HCT116 (cell line): Measurements from ENCODE around the gene MAP1LC3B. TPM values are rescaled to one million over a fixed set of nuclear protein-coding genes. Genes with fewer than 3 reads are reported as not detected.

Experiments used
- ATAC-seq: fragments of 200-7000 bp; cut with Tn5 transposase; 2 replicates; pipeline ENCODE4 v1.9.1; 2020; ENCODE audit warnings: mild to moderate bottlenecking, moderate library complexity
- BruUV-seq: library from RNA; stranded (reverse); fragments of 400-500 nt; replicated peaks from 2 replicates; lab custom pipeline; 2021; lab: Mats Ljungman, UMichigan
- CTCF ChIA-PET: fragments of 300-600 bp; sonication (Branson Sonifier 250); formaldehyde crosslinking; loops from one replicate; lab custom pipeline; 2021; ENCODE audit warnings: antibody characterized with exemption; lab: Charles Lee
- POLR2A ChIA-PET: fragments of 300-600, 350-600 bp; sonication (Branson Sonifier 250); formaldehyde crosslinking; loops from one replicate; lab custom pipeline; 2021; ENCODE audit warnings: antibody characterized with exemption; lab: Charles Lee
- RAD21 ChIA-PET, 2 experiments: fragments of 300-600 bp; sonication (Branson Sonifier 250); formaldehyde crosslinking; loops; one replicate each; lab custom pipeline; 2023; ENCODE audit warnings: low total read pairs in 2 of 2; ENCODE audit not compliant: uncharacterized antibody in 2 of 2, unreplicated experiment in 2 of 2, low non-redundant PET in 1 of 2; lab: Charles Lee
- DNase-seq: peaks from one replicate; pipeline ENCODE4 v3.0.0-alpha.2; 2010; ENCODE audit warnings: low read depth, low spot score
- H2AFZ ChIP-seq: fragments of 200-600 bp; shearing (Covaris generic), sonication (generic); 2 replicates; pipeline ENCODE4 v1.6.1; 2017; ENCODE audit warnings: low read depth, mixed run types, mixed read lengths, antibody characterized with exemption, low read length; ENCODE audit not compliant: poor library complexity, severe bottlenecking
- H3K27ac ChIP-seq: 2 replicates; pipeline ENCODE4 v1.5.1; 2012; ENCODE audit warnings: low read depth, low read length
- H3K27me3 ChIP-seq: fragments of 200-600 bp; sonication (generic); 2 replicates; pipeline ENCODE4 v1.6.1; 2016; ENCODE audit warnings: mixed run types, low read length, mixed read lengths; ENCODE audit not compliant: insufficient read depth
- H3K36me3 ChIP-seq, 2 experiments: fragments of 200-500 bp in 1 of 2; fragments of 200-600 bp in 1 of 2; sonication (Bioruptor generic) in 1 of 2; sonication (generic) in 1 of 2; 2 replicates each; pipeline versions ENCODE4 v1.5.1 to v1.6.1; 2014 to 2016; ENCODE audit warnings: low read length in 2 of 2, inconsistent platforms in 1 of 2, mixed read lengths in 1 of 2, mixed run types in 1 of 2; ENCODE audit not compliant: insufficient read depth in 2 of 2, control insufficient read depth in 1 of 2
- H3K4me1 ChIP-seq, 2 experiments: fragments of 200-600 bp in 1 of 2; sonication (generic) in 1 of 2; 2 replicates each; pipeline versions ENCODE4 v1.5.1 to v1.6.1; 2012 to 2017; ENCODE audit warnings: low read length in 2 of 2, inconsistent platforms in 1 of 2, mild to moderate bottlenecking in 1 of 2, mixed read lengths in 1 of 2, mixed run types in 1 of 2, moderate library complexity in 1 of 2; ENCODE audit not compliant: insufficient read depth in 2 of 2, control insufficient read depth in 1 of 2
- H3K4me2 ChIP-seq: fragments of 200-600 bp; sonication (generic); 2 replicates; pipeline ENCODE4 v1.6.1; 2017; ENCODE audit warnings: mixed run types, low read length, mixed read lengths
- H3K4me3 ChIP-seq, 2 experiments: fragments of 200-600 bp in 1 of 2; sonication (generic) in 1 of 2; replicated peaks in 1 of 2; 2 replicates each; pipeline ENCODE4 v1.5.1; 2011 to 2016; ENCODE audit warnings: low read length in 2 of 2, control low read depth in 1 of 2, low read depth in 1 of 2, mild to moderate bottlenecking in 1 of 2, mixed read lengths in 1 of 2, mixed run types in 1 of 2
- H3K79me2 ChIP-seq: fragments of 200-600 bp; sonication (generic); 2 replicates; pipeline ENCODE4 v1.6.1; 2017; ENCODE audit warnings: mild to moderate bottlenecking, mixed run types, low read length, moderate library complexity, mixed read lengths; ENCODE audit not compliant: insufficient read depth
- H3K9ac ChIP-seq: fragments of 200-600 bp; sonication (generic); 2 replicates; pipeline ENCODE4 v1.6.1; 2016; ENCODE audit warnings: low read length, mixed read lengths
- H3K9me2 ChIP-seq: fragments of 200-600 bp; sonication (generic), shearing (Covaris generic); 2 replicates; pipeline ENCODE4 v1.6.1; 2017; ENCODE audit warnings: mixed run types, mild to moderate bottlenecking, moderate library complexity; ENCODE audit not compliant: insufficient read depth
- H3K9me3 ChIP-seq, 2 experiments: fragments of 200-500 bp in 1 of 2; fragments of 200-600 bp in 1 of 2; sonication (Bioruptor generic) in 1 of 2; sonication (generic) in 1 of 2; 2 replicates each; pipeline ENCODE4 v1.6.1; 2014 to 2017; ENCODE audit warnings: low read length in 2 of 2, mixed read lengths in 2 of 2, inconsistent platforms in 1 of 2, low read depth in 1 of 2, mild to moderate bottlenecking in 1 of 2, mixed run types in 1 of 2, moderate library complexity in 1 of 2; ENCODE audit not compliant: control insufficient read depth in 1 of 2, insufficient read depth in 1 of 2
- H4K20me1 ChIP-seq: fragments of 200-600 bp; sonication (generic), shearing (Covaris generic); 2 replicates; pipeline ENCODE4 v1.6.1; 2017; ENCODE audit warnings: mixed run types, mild to moderate bottlenecking, moderate library complexity; ENCODE audit not compliant: insufficient read depth
- CBX3 ChIP-seq: IDR thresholded peaks from 2 replicates; pipeline ENCODE4 v1.6.1; 2012; ENCODE audit warnings: low read depth
- EGR1 ChIP-seq: IDR thresholded peaks from 2 replicates; pipeline ENCODE4 v1.6.1; 2012; ENCODE audit warnings: low read depth
- ELF1 ChIP-seq: IDR thresholded peaks from 2 replicates; pipeline ENCODE4 v1.6.1; 2012; ENCODE audit warnings: low read depth, borderline replicate concordance
- EZH2 ChIP-seq: fragments of 200-600 bp; sonication (generic); IDR thresholded peaks from 2 replicates; pipeline ENCODE4 v1.6.1; 2017; ENCODE audit warnings: antibody characterized with exemption, mixed run types
- JUND ChIP-seq: IDR thresholded peaks from 2 replicates; pipeline ENCODE4 v1.6.1; 2012
- POLR2AphosphoS5 ChIP-seq: IDR thresholded peaks from 2 replicates; pipeline ENCODE4 v1.6.1; 2011; ENCODE audit warnings: mild to moderate bottlenecking, low read depth, low read length, moderate library complexity
- SP1 ChIP-seq: IDR thresholded peaks from 2 replicates; pipeline ENCODE4 v1.6.1; 2012; ENCODE audit warnings: low read depth
- ZFX ChIP-seq: fragments of 450-650 bp; IDR thresholded peaks from 2 replicates; pipeline ENCODE4 v1.6.1; 2017
- ZNF274 ChIP-seq: fragments of 200-500 bp; sonication (Bioruptor generic); IDR thresholded peaks from 2 replicates; pipeline ENCODE4 v1.6.1; 2014; ENCODE audit warnings: mild to moderate bottlenecking, low read depth, low read length, inconsistent platforms
- intact Hi-C: fragments of 100-400 bp; cut with micrococcal nuclease; formaldehyde crosslinking; loops from 2 replicates; pipeline ENCODE4 v1.10.0; 2022
- total RNA-seq: library from RNA; stranded (reverse); gene quantifications from one replicate; pipeline ENCODE4 v1.2.1, GENCODE V29; 2021; ENCODE audit not compliant: unreplicated experiment
- TF ChIP-seq, protein P1 (sequence below): IDR thresholded peaks from 2 replicates; pipeline ENCODE4 v1.6.1; 2011; ENCODE audit warnings: mild to moderate bottlenecking, low read length, moderate library complexity; ENCODE audit not compliant: insufficient replicate concordance; ENCODE audit errors: extremely low read depth
- TF ChIP-seq, protein P2 (sequence below): IDR thresholded peaks from 2 replicates; pipeline ENCODE4 v1.6.1; 2012; ENCODE audit warnings: low read depth
- TF ChIP-seq, protein P3 (sequence below): IDR thresholded peaks from 2 replicates; pipeline ENCODE4 v1.6.1; 2012
- TF ChIP-seq, protein P4 (sequence below): IDR thresholded peaks from 2 replicates; pipeline ENCODE4 v1.6.1; 2012

The MAP1LC3B gene
- total RNA-seq, 1 experiment from 2014 or later, result 93.8 TPM

DNA sequence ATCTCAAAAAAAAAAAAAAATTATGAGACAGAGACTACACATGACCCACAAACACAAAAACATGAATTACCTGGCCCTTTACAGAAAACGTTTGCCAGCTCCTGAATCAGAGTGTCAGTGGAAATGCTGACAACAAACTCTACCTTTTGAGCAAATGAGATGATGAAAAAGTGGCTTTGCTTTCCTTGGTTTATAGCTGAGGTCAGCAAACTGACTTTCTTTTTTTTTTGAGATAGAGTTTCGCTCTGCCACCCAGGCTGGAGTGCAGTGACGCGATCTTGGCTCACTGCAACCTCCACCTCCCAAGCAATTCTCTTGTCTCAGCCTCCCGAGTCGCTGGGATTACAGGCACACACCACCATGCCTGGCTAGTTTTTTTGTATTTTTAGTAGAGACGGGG lies 54.3 kb downstream of the MAP1LC3B start:
- H3K9ac ChIP-seq, result no peak overlapping the region
- H3K4me2 ChIP-seq, result no peak overlapping the region
- H3K27ac ChIP-seq, result no peak overlapping the region
- POLR2A ChIA-PET, result no interaction called here
- no peaks in the 10 kb centered on the region for H3K27me3 ChIP-seq
- DNase-seq (no peak), ATAC-seq (no peak)
- intact Hi-C loops, result no loop called here
- BruUV-seq, result no TSS peak
- RAD21 ChIA-PET, result no interaction called here
- no peaks in the 10 kb centered on the region for H3K9me3 ChIP-seq
- no peaks in the 10 kb centered on the region for H3K4me1 ChIP-seq
- no peak overlapping the region for H2AFZ ChIP-seq
- no peak overlapping the region for H3K4me3 ChIP-seq
- H3K79me2 ChIP-seq, result peaks cover 15% of the 10 kb centered on the region; the same call in 1 of the 2 replicates
- no peak for TF ChIP-seq ZNF274
- TF ChIP-seq, protein P1, sequence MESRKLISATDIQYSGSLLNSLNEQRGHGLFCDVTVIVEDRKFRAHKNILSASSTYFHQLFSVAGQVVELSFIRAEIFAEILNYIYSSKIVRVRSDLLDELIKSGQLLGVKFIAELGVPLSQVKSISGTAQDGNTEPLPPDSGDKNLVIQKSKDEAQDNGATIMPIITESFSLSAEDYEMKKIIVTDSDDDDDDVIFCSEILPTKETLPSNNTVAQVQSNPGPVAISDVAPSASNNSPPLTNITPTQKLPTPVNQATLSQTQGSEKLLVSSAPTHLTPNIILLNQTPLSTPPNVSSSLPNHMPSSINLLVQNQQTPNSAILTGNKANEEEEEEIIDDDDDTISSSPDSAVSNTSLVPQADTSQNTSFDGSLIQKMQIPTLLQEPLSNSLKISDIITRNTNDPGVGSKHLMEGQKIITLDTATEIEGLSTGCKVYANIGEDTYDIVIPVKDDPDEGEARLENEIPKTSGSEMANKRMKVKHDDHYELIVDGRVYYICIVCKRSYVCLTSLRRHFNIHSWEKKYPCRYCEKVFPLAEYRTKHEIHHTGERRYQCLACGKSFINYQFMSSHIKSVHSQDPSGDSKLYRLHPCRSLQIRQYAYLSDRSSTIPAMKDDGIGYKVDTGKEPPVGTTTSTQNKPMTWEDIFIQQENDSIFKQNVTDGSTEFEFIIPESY, result no peak
- TF ChIP-seq, protein P2, sequence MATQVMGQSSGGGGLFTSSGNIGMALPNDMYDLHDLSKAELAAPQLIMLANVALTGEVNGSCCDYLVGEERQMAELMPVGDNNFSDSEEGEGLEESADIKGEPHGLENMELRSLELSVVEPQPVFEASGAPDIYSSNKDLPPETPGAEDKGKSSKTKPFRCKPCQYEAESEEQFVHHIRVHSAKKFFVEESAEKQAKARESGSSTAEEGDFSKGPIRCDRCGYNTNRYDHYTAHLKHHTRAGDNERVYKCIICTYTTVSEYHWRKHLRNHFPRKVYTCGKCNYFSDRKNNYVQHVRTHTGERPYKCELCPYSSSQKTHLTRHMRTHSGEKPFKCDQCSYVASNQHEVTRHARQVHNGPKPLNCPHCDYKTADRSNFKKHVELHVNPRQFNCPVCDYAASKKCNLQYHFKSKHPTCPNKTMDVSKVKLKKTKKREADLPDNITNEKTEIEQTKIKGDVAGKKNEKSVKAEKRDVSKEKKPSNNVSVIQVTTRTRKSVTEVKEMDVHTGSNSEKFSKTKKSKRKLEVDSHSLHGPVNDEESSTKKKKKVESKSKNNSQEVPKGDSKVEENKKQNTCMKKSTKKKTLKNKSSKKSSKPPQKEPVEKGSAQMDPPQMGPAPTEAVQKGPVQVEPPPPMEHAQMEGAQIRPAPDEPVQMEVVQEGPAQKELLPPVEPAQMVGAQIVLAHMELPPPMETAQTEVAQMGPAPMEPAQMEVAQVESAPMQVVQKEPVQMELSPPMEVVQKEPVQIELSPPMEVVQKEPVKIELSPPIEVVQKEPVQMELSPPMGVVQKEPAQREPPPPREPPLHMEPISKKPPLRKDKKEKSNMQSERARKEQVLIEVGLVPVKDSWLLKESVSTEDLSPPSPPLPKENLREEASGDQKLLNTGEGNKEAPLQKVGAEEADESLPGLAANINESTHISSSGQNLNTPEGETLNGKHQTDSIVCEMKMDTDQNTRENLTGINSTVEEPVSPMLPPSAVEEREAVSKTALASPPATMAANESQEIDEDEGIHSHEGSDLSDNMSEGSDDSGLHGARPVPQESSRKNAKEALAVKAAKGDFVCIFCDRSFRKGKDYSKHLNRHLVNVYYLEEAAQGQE, result no peak
- TF ChIP-seq EGR1, result no peak
- TF ChIP-seq POLR2AphosphoS5, result no peak
- no peak for TF ChIP-seq ZFX
- TF ChIP-seq, protein P3, sequence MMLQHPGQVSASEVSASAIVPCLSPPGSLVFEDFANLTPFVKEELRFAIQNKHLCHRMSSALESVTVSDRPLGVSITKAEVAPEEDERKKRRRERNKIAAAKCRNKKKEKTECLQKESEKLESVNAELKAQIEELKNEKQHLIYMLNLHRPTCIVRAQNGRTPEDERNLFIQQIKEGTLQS, result no peak
- TF ChIP-seq JUND, result no peak
- no peak for TF ChIP-seq CBX3
- no peak for TF ChIP-seq SP1
- no peak for TF ChIP-seq ELF1
- no peak for TF ChIP-seq EZH2
- TF ChIP-seq, protein P4, sequence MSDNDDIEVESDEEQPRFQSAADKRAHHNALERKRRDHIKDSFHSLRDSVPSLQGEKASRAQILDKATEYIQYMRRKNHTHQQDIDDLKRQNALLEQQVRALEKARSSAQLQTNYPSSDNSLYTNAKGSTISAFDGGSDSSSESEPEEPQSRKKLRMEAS, result no peak
- no peaks in the 10 kb centered on the region for H3K9me2 ChIP-seq
- H3K36me3 ChIP-seq, result peaks cover 17% of the 10 kb centered on the region in 2 experiments; a peak in 3 of 4 replicates
- peaks cover 7% of the 10 kb centered on the region; the same call in 1 of the 2 replicates for H4K20me1 ChIP-seq
- CTCF ChIA-PET, result interaction anchor here (1.5 to 1.9 kb wide), 2 partner anchors 15 to 190 kb away, joined by 3 to 7 read pairs; no protein-coding TSS in a partner anchor
